Smooth muscle cell (in vitro differentiated cells): ENCODE data around the gene SLC19A3. TPM values are rescaled to one million over a fixed set of nuclear protein-coding genes. Genes with fewer than 3 reads are reported as not detected.

Experiments used
- DNase-seq: peaks from one replicate; lab custom pipeline; 2025; ENCODE audit not compliant: unreplicated experiment; lab: John Stamatoyannopoulos, UW
- H2AFZ ChIP-seq: fragments of 200-600 bp; sonication (generic); 2 replicates; pipeline ENCODE4 v1.6.0; 2016; ENCODE audit warnings: antibody characterized with exemption, low read depth, mild to moderate bottlenecking
- H3F3A ChIP-seq: fragments of 200-600 bp; sonication (generic); 2 replicates; pipeline ENCODE4 v1.6.0; 2017; ENCODE audit warnings: antibody characterized with exemption, low read depth
- H3K27ac ChIP-seq: fragments of 200-600 bp; sonication (generic); 2 replicates; pipeline ENCODE4 v1.5.1; 2016; ENCODE audit warnings: low read depth, mild to moderate bottlenecking
- H3K27me3 ChIP-seq: fragments of 200-600 bp; sonication (generic); 2 replicates; pipeline ENCODE4 v1.6.1; 2016; ENCODE audit warnings: low read depth, mild to moderate bottlenecking
- H3K36me3 ChIP-seq: fragments of 200-600 bp; sonication (generic); 2 replicates; pipeline ENCODE4 v1.5.1; 2016; ENCODE audit warnings: low read depth
- H3K4me1 ChIP-seq: fragments of 200-600 bp; sonication (generic); 2 replicates; pipeline ENCODE4 v1.5.1; 2016; ENCODE audit warnings: low read depth
- H3K4me2 ChIP-seq: fragments of 200-600 bp; sonication (generic); 2 replicates; pipeline ENCODE4 v1.6.0; 2016; ENCODE audit warnings: mild to moderate bottlenecking
- H3K4me3 ChIP-seq: fragments of 200-600 bp; sonication (generic); 2 replicates; pipeline ENCODE4 v1.5.1; 2016; ENCODE audit warnings: mild to moderate bottlenecking
- H3K79me2 ChIP-seq: fragments of 200-600 bp; sonication (generic); 2 replicates; pipeline ENCODE4 v1.6.0; 2016; ENCODE audit warnings: low read depth, mild to moderate bottlenecking
- H3K9ac ChIP-seq: fragments of 200-600 bp; sonication (generic); 2 replicates; pipeline ENCODE4 v1.6.0; 2016; ENCODE audit warnings: low read depth
- H3K9me3 ChIP-seq: fragments of 200-600 bp; sonication (generic); replicated peaks from 2 replicates; pipeline ENCODE4 v1.5.1; 2016; ENCODE audit warnings: low read depth
- H4K20me1 ChIP-seq: fragments of 200-600 bp; sonication (generic); 2 replicates; pipeline ENCODE4 v1.6.0; 2016; ENCODE audit warnings: low read depth
- CTCF ChIP-seq: fragments of 200-600 bp; sonication (generic); IDR thresholded peaks from 2 replicates; pipeline ENCODE4 v1.5.1; 2017; ENCODE audit warnings: borderline replicate concordance, mild to moderate bottlenecking, antibody characterized with exemption; ENCODE audit not compliant: insufficient read depth, poor library complexity, severe bottlenecking
- whole genome bisulfite sequencing: methylation state at CpG from one replicate; pipeline ENCODE4 v1.1.7; 2016; ENCODE audit warnings: low lambda C conversion rate; 5-methylcytosine and 5-hydroxymethylcytosine counted together
- polyA plus RNA-seq: library from polyadenylated mRNA; unstranded; fragments of >200 nt; fragmentation: Nextera tagmentation; extraction: Ambion mirVana; gene quantifications from 2 replicates; pipeline ENCODE4 v1.2.1, GENCODE V29; 2016
- total RNA-seq: library from RNA; depleted of rRNA; stranded (reverse); fragments of >200 nt; gene quantifications from 2 replicates; pipeline ENCODE4 v1.2.3, GENCODE V29; 2014

SLC19A3 gene
- total and polyA plus RNA-seq, 2 experiments from 2014 or later = 3.5 to 5.0 TPM

GRCh38 chr2:227696990-227697679 is 20.7 kb downstream of the SLC19A3 start:
- H3K79me2 ChIP-seq = no peaks in the 10 kb centered on the region
- no peak for TF ChIP-seq CTCF
- H3K9me3 ChIP-seq = no peaks in the 10 kb centered on the region
- H3K36me3 ChIP-seq = no peaks in the 10 kb centered on the region
- H3K27me3 ChIP-seq = no peaks in the 10 kb centered on the region
- H3K4me3 ChIP-seq = no peak overlapping the region
- H3F3A ChIP-seq = no peaks in the 10 kb centered on the region
- no peak for DNase-seq
- no peak overlapping the region for H3K4me2 ChIP-seq
- no peak overlapping the region for H3K9ac ChIP-seq
- 96% methylated on average over 2 of the region's 2 CpGs for WGBS
- H3K4me1 ChIP-seq = no peaks in the 10 kb centered on the region
- no peaks in the 10 kb centered on the region for H4K20me1 ChIP-seq
- H2AFZ ChIP-seq = no peak overlapping the region
- no peak overlapping the region for H3K27ac ChIP-seq

DNA sequence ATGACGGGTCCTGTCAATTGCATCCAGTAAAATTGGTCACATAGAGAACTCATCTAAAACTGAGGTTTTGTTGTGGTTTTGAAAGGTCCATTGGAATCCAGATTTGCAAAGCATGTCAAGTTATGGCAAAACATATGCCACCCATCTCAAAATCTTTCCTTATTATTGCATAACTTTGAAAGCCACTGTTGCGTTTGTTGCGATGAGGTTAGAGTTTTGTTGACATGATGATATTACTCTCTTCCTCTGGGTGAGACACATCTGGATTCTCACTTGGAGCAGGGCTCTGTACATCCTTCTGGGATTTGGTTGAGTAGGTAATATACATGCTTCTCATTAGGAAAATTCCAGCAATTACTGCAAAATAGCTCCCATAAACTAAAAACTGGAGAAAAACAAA is 30.6 kb downstream of the SLC19A3 start:
- no peak overlapping the region for H3K4me2 ChIP-seq
- H4K20me1 ChIP-seq = no peaks in the 10 kb centered on the region
- no peaks in the 10 kb centered on the region for H3K36me3 ChIP-seq
- DNase-seq = no peak
- no peaks in the 10 kb centered on the region for H3K9me3 ChIP-seq
- H3K9ac ChIP-seq = no peak overlapping the region
- WGBS = 97% methylated on average over 3 of the region's 3 CpGs
- no peaks in the 10 kb centered on the region for H3K4me1 ChIP-seq
- no peak overlapping the region for H3K27ac ChIP-seq
- no peak overlapping the region for H2AFZ ChIP-seq
- no peak for TF ChIP-seq CTCF
- no peaks in the 10 kb centered on the region for H3K79me2 ChIP-seq
- no peaks in the 10 kb centered on the region for H3F3A ChIP-seq
- H3K4me3 ChIP-seq = no peak overlapping the region
- no peaks in the 10 kb centered on the region for H3K27me3 ChIP-seq

DNA sequence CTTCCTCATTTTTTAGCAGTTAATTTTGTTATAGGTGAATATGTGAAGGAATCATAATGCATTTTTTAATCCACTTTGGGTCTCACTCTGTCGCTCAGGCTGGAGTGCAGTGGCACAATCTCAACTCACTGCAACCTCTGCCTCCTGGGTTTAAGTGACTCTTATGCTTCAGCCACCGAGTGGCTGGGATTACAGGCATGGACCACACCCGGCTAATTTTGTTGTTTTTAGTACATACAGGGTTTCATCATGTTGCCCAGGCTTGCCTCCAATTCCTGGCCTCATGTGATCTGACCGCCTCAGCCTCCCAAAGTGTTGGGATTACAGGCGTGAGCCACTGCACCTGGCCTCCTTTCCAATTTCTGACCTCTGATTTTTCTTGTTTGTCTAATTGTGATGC is 33.6 kb downstream of the SLC19A3 start:
- Histone ChIP-seq H3K27ac (no peak overlapping the region), H3K27me3 (no peaks in the 10 kb centered on the region), H4K20me1 (no peaks in the 10 kb centered on the region), H3K79me2 (no peaks in the 10 kb centered on the region), H3K36me3 (no peaks in the 10 kb centered on the region), H3K4me2 (no peak overlapping the region), H3F3A (no peaks in the 10 kb centered on the region), H3K9ac (no peak overlapping the region), H3K4me3 (no peak overlapping the region), H3K9me3 (no peaks in the 10 kb centered on the region), H3K4me1 (no peaks in the 10 kb centered on the region), H2AFZ (no peak overlapping the region)
- WGBS = 90% methylated on average over 5 of the region's 5 CpGs
- TF ChIP-seq CTCF = no peak
- DNase-seq = no peak

DNA sequence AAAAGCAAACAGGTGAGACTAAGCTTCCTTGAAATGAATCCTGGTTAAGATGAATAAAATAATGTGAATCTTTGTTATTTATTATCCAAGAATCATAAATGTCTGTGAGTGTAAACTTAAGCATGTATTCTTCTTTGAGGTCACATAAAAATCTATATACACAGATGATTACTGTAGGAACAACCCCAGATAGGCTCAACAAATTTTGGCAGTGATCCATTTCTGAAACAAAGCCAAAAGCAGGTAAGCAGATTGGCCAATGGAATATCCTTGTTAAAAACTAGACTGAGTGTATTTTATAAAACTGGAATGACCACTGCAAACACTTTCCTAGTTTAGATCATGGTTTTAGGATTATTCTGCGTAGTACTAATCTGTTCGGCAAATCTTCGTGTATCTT is 39.9 kb downstream of the SLC19A3 start:
- Histone ChIP-seq H3F3A (no peaks in the 10 kb centered on the region), H3K79me2 (no peaks in the 10 kb centered on the region), H3K36me3 (no peaks in the 10 kb centered on the region), H3K9me3 (no peaks in the 10 kb centered on the region), H3K9ac (no peak overlapping the region), H3K27me3 (no peaks in the 10 kb centered on the region), H3K4me1 (no peaks in the 10 kb centered on the region), H4K20me1 (no peaks in the 10 kb centered on the region), H3K4me2 (no peak overlapping the region), H2AFZ (no peak overlapping the region), H3K27ac (no peak overlapping the region), H3K4me3 (no peak overlapping the region)
- TF ChIP-seq CTCF = no peak
- DNase-seq = no peak
- WGBS = 98% methylated on average over 3 of the region's 3 CpGs
